ENCODE results near the gene HSPA14.

The HSPA14 gene

DNA sequence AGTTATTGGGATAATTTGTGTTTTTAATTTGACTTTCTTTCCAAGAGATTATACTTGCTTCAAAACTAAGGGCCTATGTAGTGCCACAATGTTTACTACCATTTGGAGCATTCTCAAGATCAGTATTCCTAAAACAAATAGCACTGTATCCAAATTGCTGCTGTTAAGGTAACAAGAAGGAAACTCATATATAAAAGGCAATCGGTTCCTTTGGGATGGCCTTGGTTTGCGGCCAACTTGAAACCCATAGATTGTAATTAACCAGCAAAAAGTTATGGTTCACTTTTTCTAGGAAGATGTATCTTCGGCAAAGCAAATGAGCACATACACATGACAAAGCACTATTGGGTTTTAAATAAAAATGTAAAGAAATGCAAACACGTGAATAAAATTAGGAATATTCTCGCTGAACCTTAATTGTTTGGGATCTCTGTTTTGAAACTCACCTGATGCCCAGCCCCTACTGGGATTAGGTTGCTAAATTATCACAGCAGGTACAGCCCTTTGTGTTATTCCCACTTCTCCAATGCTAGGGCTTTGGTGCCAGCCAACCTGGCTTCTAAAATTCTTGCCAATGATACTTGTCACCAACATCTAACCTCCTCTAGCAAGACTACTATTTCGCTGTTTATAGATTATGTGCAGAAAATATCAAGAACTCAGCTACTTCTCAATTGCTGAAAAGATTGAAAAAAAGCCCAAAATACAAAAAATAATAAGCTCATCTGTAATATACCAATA, 16.3 kb upstream of the HSPA14 start:
- Histone ChIP-seq H4K8ac (ENCODE audit: low read depth, low read length) (no peak overlapping the region), H3K9ac (ENCODE audit: low read length) (no peak overlapping the region), H3K27me3 (ENCODE audit: insufficient read depth, low read length) (no peaks in the 10 kb centered on the region), H3K18ac (ENCODE audit: low read length) (no peak overlapping the region), H3K79me1 (ENCODE audit: low read length) (no peaks in the 10 kb centered on the region), H2AFZ (ENCODE audit: insufficient read depth, low read length, poor library complexity) (no peak overlapping the region), H3K79me2 (ENCODE audit: control insufficient read depth, insufficient read depth, low read length, poor library complexity) (no peaks in the 10 kb centered on the region), H4K12ac (ENCODE audit: low read depth, low read length) (no peak overlapping the region), H3K4me3 (ENCODE audit: low read depth, low read length) (no peak overlapping the region), H4K91ac (ENCODE audit: low read depth, low read length) (no peak overlapping the region), H3K14ac (ENCODE audit: low read length) (no peak overlapping the region), H3K4me2 (ENCODE audit: low read length) (no peak overlapping the region), H2BK12ac (ENCODE audit: low read length) (no peak overlapping the region), H2BK120ac (ENCODE audit: insufficient read depth, low read length, poor library complexity) (no peak overlapping the region), H2BK5ac (ENCODE audit: low read depth, low read length, poor library complexity) (no peak overlapping the region), H2AK5ac (ENCODE audit: low read length) (no peak overlapping the region), H3K23ac (ENCODE audit: low read length) (no peak overlapping the region), H3K36me3 (ENCODE audit: control insufficient read depth in 1 of 2, insufficient read depth in 2 of 2, low read length in 2 of 2) (no peaks in the 10 kb centered on the region), H3K4me1 (ENCODE audit: control insufficient read depth in 1 of 2, insufficient read depth in 2 of 2, low read length in 2 of 2) (no peaks in the 10 kb centered on the region), H3K9me3 (ENCODE audit: insufficient read depth, low read depth, low read length) (no peaks in the 10 kb centered on the region), H3K27ac (ENCODE audit: low read depth, low read length) (no peak overlapping the region), H3K4ac (ENCODE audit: low read depth, low read length) (no peak overlapping the region)
- DNase-seq: no peak
- WGBS (ENCODE audit: extremely low coverage, insufficient coverage, insufficient read length): no CpG with 5 or more reads among the region's 6 CpGs

DNA sequence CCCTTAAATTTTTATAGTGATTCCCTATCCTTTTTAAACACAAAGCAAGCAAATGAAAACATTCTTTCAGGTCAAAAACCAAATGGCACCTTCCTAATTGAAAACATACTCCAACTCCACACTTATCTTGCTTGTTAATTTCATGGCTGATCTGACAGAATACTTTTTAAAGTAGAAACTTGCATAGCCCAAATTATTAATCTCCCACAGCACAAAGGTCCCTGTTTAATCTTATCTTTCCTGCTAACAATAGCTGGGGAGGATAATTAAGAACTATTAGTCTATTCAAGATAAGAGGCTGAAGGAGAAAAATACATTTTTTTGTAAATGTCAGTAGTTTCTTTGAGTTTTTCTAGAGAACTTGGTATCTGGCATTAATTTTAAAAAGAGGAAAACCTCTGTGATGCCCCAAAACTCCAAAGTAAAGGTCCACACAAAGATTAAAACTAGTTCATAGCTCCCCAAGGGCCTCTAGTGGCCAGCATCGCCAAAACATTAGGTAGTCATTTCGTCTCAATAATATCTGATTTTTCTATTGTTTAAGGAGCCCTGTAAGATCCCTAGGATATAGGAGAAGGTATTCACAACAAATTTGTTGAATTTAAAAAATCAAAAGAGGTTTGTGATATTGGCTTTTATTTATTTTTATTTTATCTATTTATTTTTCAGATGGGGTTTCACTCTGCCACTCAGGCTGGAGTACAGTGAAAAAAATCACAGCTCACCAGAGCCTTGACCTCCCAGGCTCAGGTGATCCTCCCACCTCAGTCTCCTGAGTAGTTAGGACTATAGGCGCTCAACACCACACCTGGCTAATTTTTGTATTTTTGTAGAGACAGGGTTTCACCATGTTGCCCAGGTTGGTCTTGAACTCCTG, 15.0 kb upstream of the HSPA14 start:
- Histone ChIP-seq H3K9me3 (ENCODE audit: insufficient read depth, low read depth, low read length) (no peaks in the 10 kb centered on the region), H4K8ac (ENCODE audit: low read depth, low read length) (no peak overlapping the region), H2AK5ac (ENCODE audit: low read length) (no peak overlapping the region), H2BK12ac (ENCODE audit: low read length) (no peak overlapping the region), H3K9ac (ENCODE audit: low read length) (no peak overlapping the region), H3K4ac (ENCODE audit: low read depth, low read length) (no peak overlapping the region), H3K4me2 (ENCODE audit: low read length) (no peak overlapping the region), H3K27me3 (ENCODE audit: insufficient read depth, low read length) (no peaks in the 10 kb centered on the region), H3K4me1 (ENCODE audit: control insufficient read depth in 1 of 2, insufficient read depth in 2 of 2, low read length in 2 of 2) (no peaks in the 10 kb centered on the region), H3K4me3 (ENCODE audit: low read depth, low read length) (no peak overlapping the region), H3K23ac (ENCODE audit: low read length) (no peak overlapping the region), H3K18ac (ENCODE audit: low read length) (no peak overlapping the region), H3K36me3 (ENCODE audit: control insufficient read depth in 1 of 2, insufficient read depth in 2 of 2, low read length in 2 of 2) (no peaks in the 10 kb centered on the region), H2AFZ (ENCODE audit: insufficient read depth, low read length, poor library complexity) (no peak overlapping the region), H3K14ac (ENCODE audit: low read length) (no peak overlapping the region), H3K27ac (ENCODE audit: low read depth, low read length) (no peak overlapping the region), H2BK5ac (ENCODE audit: low read depth, low read length, poor library complexity) (no peak overlapping the region), H3K79me2 (ENCODE audit: control insufficient read depth, insufficient read depth, low read length, poor library complexity) (no peaks in the 10 kb centered on the region), H2BK120ac (ENCODE audit: insufficient read depth, low read length, poor library complexity) (no peak overlapping the region), H4K12ac (ENCODE audit: low read depth, low read length) (no peak overlapping the region), H4K91ac (ENCODE audit: low read depth, low read length) (no peak overlapping the region), H3K79me1 (ENCODE audit: low read length) (no peaks in the 10 kb centered on the region)
- WGBS (ENCODE audit: extremely low coverage, insufficient coverage, insufficient read length): no CpG with 5 or more reads among the region's 3 CpGs
- peak; percentile 14 to 63 for DNase-seq

DNA sequence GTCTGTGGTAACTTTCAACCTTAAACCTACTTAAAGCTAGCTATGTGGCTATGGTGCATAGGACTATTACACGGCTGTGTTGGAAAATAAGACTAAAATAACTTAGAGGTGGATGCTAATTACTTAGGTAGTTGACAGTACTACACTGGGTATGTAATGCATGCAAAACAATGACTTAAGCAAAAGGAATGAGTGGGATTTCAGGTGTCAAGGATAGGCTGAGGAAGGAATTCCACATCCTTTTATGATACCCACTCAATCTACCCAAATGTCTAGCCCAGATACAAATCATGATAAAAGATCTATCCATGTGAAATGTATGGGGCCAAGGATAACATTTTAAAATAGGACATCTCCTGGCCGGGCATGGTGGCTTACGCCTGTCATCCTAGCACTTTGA, 14.1 kb upstream of the HSPA14 start:
- Histone ChIP-seq H2BK12ac (ENCODE audit: low read length) (no peak overlapping the region), H4K91ac (ENCODE audit: low read depth, low read length) (no peak overlapping the region), H3K23ac (ENCODE audit: low read length) (no peak overlapping the region), H3K18ac (ENCODE audit: low read length) (no peak overlapping the region), H4K8ac (ENCODE audit: low read depth, low read length) (no peak overlapping the region), H3K79me2 (ENCODE audit: control insufficient read depth, insufficient read depth, low read length, poor library complexity) (no peaks in the 10 kb centered on the region), H3K4me3 (ENCODE audit: low read depth, low read length) (no peak overlapping the region), H3K36me3 (ENCODE audit: control insufficient read depth in 1 of 2, insufficient read depth in 2 of 2, low read length in 2 of 2) (no peaks in the 10 kb centered on the region), H2BK5ac (ENCODE audit: low read depth, low read length, poor library complexity) (no peak overlapping the region), H2AK5ac (ENCODE audit: low read length) (no peak overlapping the region), H3K27ac (ENCODE audit: low read depth, low read length) (no peak overlapping the region), H3K79me1 (ENCODE audit: low read length) (no peaks in the 10 kb centered on the region), H3K9me3 (ENCODE audit: insufficient read depth, low read depth, low read length) (no peaks in the 10 kb centered on the region), H2AFZ (ENCODE audit: insufficient read depth, low read length, poor library complexity) (no peak overlapping the region), H3K4me2 (ENCODE audit: low read length) (no peak overlapping the region), H3K9ac (ENCODE audit: low read length) (no peak overlapping the region), H2BK120ac (ENCODE audit: insufficient read depth, low read length, poor library complexity) (no peak overlapping the region), H3K4me1 (ENCODE audit: control insufficient read depth in 1 of 2, insufficient read depth in 2 of 2, low read length in 2 of 2) (no peaks in the 10 kb centered on the region), H3K4ac (ENCODE audit: low read depth, low read length) (no peak overlapping the region), H3K14ac (ENCODE audit: low read length) (no peak overlapping the region), H4K12ac (ENCODE audit: low read depth, low read length) (no peak overlapping the region), H3K27me3 (ENCODE audit: insufficient read depth, low read length) (no peaks in the 10 kb centered on the region)
- WGBS (ENCODE audit: extremely low coverage, insufficient coverage, insufficient read length): no CpG with 5 or more reads among the region's 3 CpGs
- DNase-seq: peak; percentile 27 to 86

DNA sequence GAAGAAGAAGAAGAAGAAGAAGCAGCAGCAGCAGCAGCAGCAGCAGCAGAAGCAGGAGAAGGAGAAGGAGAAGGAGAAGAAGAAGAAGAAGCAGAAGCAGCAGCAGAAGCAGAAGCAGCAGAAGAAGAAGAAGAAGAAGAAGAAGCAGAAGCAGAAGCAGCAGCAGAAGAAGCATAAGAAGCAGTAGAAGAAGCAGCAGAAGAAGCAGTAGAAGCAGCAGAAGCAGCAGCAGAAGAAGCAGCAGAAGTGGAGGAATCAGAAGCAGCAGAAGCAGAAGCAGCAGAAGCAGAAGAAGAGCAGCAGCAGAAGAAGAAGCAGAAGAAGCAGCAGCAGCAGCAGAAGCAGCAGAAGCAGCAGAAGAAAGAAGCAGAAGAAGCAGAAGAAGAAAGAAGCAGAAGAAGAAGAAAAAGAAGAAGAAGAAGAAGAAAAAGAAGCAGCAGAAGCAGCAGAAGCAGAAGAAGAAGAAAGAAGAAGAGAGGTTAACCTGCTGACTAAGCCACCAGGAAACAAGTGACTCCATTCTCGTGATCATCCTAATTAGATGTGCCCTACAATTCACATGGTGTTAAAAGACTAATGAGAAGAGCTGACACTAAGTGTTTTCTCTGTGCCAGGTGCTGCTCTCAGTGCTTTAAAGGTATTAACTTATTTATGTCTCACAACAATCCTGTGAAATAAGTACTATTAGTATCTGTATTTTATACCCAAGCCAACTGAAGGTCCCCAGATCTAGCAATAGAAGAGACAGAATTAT, 11.9 kb upstream of the HSPA14 start:
- no peaks in the 10 kb centered on the region for H3K79me1 ChIP-seq (ENCODE audit: low read length)
- H3K79me2 ChIP-seq (ENCODE audit: control insufficient read depth, insufficient read depth, low read length, poor library complexity): no peaks in the 10 kb centered on the region
- H3K9ac ChIP-seq (ENCODE audit: low read length): no peak overlapping the region
- no peak overlapping the region for H3K4me2 ChIP-seq (ENCODE audit: low read length)
- H3K14ac ChIP-seq (ENCODE audit: low read length): no peak overlapping the region
- no peaks in the 10 kb centered on the region for H3K4me1 ChIP-seq (ENCODE audit: control insufficient read depth in 1 of 2, insufficient read depth in 2 of 2, low read length in 2 of 2)
- H3K9me3 ChIP-seq (ENCODE audit: insufficient read depth, low read depth, low read length): no peaks in the 10 kb centered on the region
- H2AK5ac ChIP-seq (ENCODE audit: low read length): no peak overlapping the region
- H3K4me3 ChIP-seq (ENCODE audit: low read depth, low read length): no peak overlapping the region
- H3K36me3 ChIP-seq (ENCODE audit: control insufficient read depth in 1 of 2, insufficient read depth in 2 of 2, low read length in 2 of 2): no peaks in the 10 kb centered on the region
- H4K8ac ChIP-seq (ENCODE audit: low read depth, low read length): no peak overlapping the region
- no peak overlapping the region for H3K18ac ChIP-seq (ENCODE audit: low read length)
- no peak overlapping the region for H4K91ac ChIP-seq (ENCODE audit: low read depth, low read length)
- H2AFZ ChIP-seq (ENCODE audit: insufficient read depth, low read length, poor library complexity): no peak overlapping the region
- no peak for DNase-seq
- no peak overlapping the region for H2BK12ac ChIP-seq (ENCODE audit: low read length)
- H3K27ac ChIP-seq (ENCODE audit: low read depth, low read length): no peak overlapping the region
- H3K27me3 ChIP-seq (ENCODE audit: insufficient read depth, low read length): no peaks in the 10 kb centered on the region
- no peak overlapping the region for H2BK5ac ChIP-seq (ENCODE audit: low read depth, low read length, poor library complexity)
- H3K4ac ChIP-seq (ENCODE audit: low read depth, low read length): no peak overlapping the region
- H4K12ac ChIP-seq (ENCODE audit: low read depth, low read length): no peak overlapping the region
- no peak overlapping the region for H2BK120ac ChIP-seq (ENCODE audit: insufficient read depth, low read length, poor library complexity)
- no peak overlapping the region for H3K23ac ChIP-seq (ENCODE audit: low read length)
- no CpG with 5 or more reads among the region's 1 CpG for WGBS (ENCODE audit: extremely low coverage, insufficient coverage, insufficient read length)
